HL-60 (cell line): ENCODE data around the gene TOGARAM1.

ENCODE experiments used
- GABPA ChIP-seq: IDR thresholded peaks from 2 replicates; pipeline ENCODE4 v1.6.1; 2012; ENCODE audit warnings: low read depth
- POLR2AphosphoS5 ChIP-seq: IDR thresholded peaks from 2 replicates; pipeline ENCODE4 v1.6.1; 2012; ENCODE audit warnings: low read depth
- TF ChIP-seq, protein P1 (sequence below): IDR thresholded peaks from one replicate; pipeline ENCODE4 v1.5.1; 2011; ENCODE audit warnings: low read length, control low read depth, inconsistent platforms; ENCODE audit not compliant: insufficient read depth
- TF ChIP-seq, protein P2 (sequence below): IDR thresholded peaks from 2 replicates; pipeline ENCODE4 v1.6.1; 2012; ENCODE audit warnings: low read depth; ENCODE audit not compliant: insufficient replicate concordance

DNA sequence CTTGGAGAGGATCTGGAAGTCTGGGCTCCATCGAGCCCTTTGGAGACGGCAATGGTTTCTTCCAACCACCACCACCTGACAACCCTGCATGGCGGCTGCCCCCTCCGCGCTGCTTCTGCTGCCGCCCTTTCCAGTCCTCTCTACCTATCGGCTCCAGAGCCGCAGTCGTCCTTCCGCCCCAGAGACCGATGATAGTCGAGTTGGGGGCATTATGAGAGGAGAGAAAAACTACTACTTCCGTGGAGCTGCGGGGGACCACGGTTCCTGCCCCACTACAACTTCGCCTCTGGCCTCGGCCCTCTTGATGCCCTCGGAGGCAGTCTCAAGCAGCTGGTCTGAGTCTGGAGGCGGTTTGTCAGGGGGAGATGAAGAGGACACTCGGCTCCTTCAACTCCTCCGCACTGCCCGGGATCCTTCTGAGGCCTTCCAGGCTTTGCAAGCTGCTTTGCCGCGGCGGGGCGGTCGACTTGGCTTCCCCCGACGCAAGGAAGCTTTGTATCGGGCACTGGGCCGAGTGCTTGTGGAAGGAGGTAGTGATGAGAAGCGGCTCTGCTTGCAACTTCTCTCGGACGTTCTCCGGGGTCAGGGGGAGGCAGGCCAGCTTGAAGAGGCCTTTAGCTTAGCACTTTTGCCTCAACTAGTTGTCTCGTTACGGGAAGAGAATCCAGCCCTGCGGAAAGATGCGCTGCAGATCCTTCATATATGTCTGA is 499 bp downstream of the TOGARAM1 start:
- TF ChIP-seq, protein P1, sequence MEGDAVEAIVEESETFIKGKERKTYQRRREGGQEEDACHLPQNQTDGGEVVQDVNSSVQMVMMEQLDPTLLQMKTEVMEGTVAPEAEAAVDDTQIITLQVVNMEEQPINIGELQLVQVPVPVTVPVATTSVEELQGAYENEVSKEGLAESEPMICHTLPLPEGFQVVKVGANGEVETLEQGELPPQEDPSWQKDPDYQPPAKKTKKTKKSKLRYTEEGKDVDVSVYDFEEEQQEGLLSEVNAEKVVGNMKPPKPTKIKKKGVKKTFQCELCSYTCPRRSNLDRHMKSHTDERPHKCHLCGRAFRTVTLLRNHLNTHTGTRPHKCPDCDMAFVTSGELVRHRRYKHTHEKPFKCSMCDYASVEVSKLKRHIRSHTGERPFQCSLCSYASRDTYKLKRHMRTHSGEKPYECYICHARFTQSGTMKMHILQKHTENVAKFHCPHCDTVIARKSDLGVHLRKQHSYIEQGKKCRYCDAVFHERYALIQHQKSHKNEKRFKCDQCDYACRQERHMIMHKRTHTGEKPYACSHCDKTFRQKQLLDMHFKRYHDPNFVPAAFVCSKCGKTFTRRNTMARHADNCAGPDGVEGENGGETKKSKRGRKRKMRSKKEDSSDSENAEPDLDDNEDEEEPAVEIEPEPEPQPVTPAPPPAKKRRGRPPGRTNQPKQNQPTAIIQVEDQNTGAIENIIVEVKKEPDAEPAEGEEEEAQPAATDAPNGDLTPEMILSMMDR: no peak
- TF ChIP-seq, protein P2, sequence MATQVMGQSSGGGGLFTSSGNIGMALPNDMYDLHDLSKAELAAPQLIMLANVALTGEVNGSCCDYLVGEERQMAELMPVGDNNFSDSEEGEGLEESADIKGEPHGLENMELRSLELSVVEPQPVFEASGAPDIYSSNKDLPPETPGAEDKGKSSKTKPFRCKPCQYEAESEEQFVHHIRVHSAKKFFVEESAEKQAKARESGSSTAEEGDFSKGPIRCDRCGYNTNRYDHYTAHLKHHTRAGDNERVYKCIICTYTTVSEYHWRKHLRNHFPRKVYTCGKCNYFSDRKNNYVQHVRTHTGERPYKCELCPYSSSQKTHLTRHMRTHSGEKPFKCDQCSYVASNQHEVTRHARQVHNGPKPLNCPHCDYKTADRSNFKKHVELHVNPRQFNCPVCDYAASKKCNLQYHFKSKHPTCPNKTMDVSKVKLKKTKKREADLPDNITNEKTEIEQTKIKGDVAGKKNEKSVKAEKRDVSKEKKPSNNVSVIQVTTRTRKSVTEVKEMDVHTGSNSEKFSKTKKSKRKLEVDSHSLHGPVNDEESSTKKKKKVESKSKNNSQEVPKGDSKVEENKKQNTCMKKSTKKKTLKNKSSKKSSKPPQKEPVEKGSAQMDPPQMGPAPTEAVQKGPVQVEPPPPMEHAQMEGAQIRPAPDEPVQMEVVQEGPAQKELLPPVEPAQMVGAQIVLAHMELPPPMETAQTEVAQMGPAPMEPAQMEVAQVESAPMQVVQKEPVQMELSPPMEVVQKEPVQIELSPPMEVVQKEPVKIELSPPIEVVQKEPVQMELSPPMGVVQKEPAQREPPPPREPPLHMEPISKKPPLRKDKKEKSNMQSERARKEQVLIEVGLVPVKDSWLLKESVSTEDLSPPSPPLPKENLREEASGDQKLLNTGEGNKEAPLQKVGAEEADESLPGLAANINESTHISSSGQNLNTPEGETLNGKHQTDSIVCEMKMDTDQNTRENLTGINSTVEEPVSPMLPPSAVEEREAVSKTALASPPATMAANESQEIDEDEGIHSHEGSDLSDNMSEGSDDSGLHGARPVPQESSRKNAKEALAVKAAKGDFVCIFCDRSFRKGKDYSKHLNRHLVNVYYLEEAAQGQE: no peak
- TF ChIP-seq POLR2AphosphoS5: no peak; the same call in 1 of the 2 replicates
- TF ChIP-seq GABPA: no peak
